Karpas-422 (cell line): Measurements from ENCODE around the gene TRABD2A. TPM values are rescaled to one million over a fixed set of nuclear protein-coding genes. Genes with fewer than 3 reads are reported as not detected.
"Not testable (repeated sequence)": the region's sequence is repeated elsewhere in the genome, so short reads cannot be mapped to it uniquely, and the experiment has no call there.

Experiments
- DNase-seq: peaks from one replicate; pipeline ENCODE4 v3.0.0-alpha.2; 2015
- H2AFZ ChIP-seq: fragments of 200-600 bp; sonication (generic); 2 replicates; pipeline ENCODE4 v1.6.1; 2014; ENCODE audit warnings: antibody characterized with exemption, low read length, mixed read lengths
- H3K27ac ChIP-seq: fragments of 200-600 bp; sonication (generic); 2 replicates; pipeline ENCODE4 v1.5.1; 2014; ENCODE audit warnings: mild to moderate bottlenecking, low read length, moderate library complexity
- H3K27me3 ChIP-seq: fragments of 200-600 bp; sonication (generic); 2 replicates; pipeline ENCODE4 v1.6.1; 2014; ENCODE audit warnings: low read length, mixed read lengths
- H3K36me3 ChIP-seq: fragments of 200-600 bp; sonication (generic); 2 replicates; pipeline ENCODE4 v1.6.1; 2014; ENCODE audit warnings: low read length, mixed read lengths; ENCODE audit not compliant: insufficient read depth
- H3K4me1 ChIP-seq: fragments of 200-600 bp; sonication (generic); 2 replicates; pipeline ENCODE4 v1.6.1; 2014; ENCODE audit warnings: mild to moderate bottlenecking, low read length, mixed read lengths
- H3K4me2 ChIP-seq: fragments of 200-600 bp; sonication (generic); 2 replicates; pipeline ENCODE4 v1.6.1; 2014; ENCODE audit warnings: low read length, low read depth, mild to moderate bottlenecking; ENCODE audit not compliant: poor library complexity, severe bottlenecking
- H3K4me3 ChIP-seq: fragments of 200-600 bp; sonication (generic); 2 replicates; pipeline ENCODE4 v1.5.1; 2014; ENCODE audit warnings: mild to moderate bottlenecking, antibody characterized with exemption, low read length, mixed read lengths
- H3K79me2 ChIP-seq: fragments of 200-600 bp; sonication (generic); 2 replicates; pipeline ENCODE4 v1.6.1; 2014; ENCODE audit warnings: mild to moderate bottlenecking, low read length, mixed read lengths
- H3K9ac ChIP-seq: fragments of 200-600 bp; sonication (generic); 2 replicates; pipeline ENCODE4 v1.6.0; 2014; ENCODE audit warnings: low read length
- H3K9me2 ChIP-seq: fragments of 200-600 bp; sonication (generic), shearing (Covaris generic); replicated peaks from 2 replicates; pipeline ENCODE4 v1.6.0; 2014; ENCODE audit warnings: mild to moderate bottlenecking, low read length, moderate library complexity; ENCODE audit not compliant: insufficient read depth
- H3K9me3 ChIP-seq: fragments of 300-700, 200-600 bp; sonication (generic); 2 replicates; pipeline ENCODE4 v1.6.1; 2014; ENCODE audit warnings: low read length, mixed read lengths
- H4K20me1 ChIP-seq: fragments of 200-600 bp; sonication (generic); 2 replicates; pipeline ENCODE4 v1.6.1; 2014; ENCODE audit warnings: mild to moderate bottlenecking, antibody characterized with exemption, low read length, low read depth; ENCODE audit not compliant: insufficient read depth
- total RNA-seq: library from RNA; depleted of rRNA; stranded (reverse); fragments of >200 nt; shearing (Covaris generic); gene quantifications from 2 replicates; pipeline ENCODE4 v1.2.3, GENCODE V29; 2014; ENCODE audit warnings: low replicate concordance; rRNA removed

The TRABD2A gene
- total RNA-seq, 1 experiment from 2014 or later: 0.04 TPM

GRCh38 chr2:84776011-84776410 lies 104.9 kb downstream of the TRABD2A start:
- no peak overlapping the region for H2AFZ ChIP-seq
- no peak overlapping the region for H3K4me3 ChIP-seq
- no peak for DNase-seq
- no peak overlapping the region for H3K27ac ChIP-seq
- H3K4me2 ChIP-seq: no peak overlapping the region
- no peaks in the 10 kb centered on the region for H3K79me2 ChIP-seq
- no peaks in the 10 kb centered on the region; the same call in 1 of the 2 replicates for H3K9me2 ChIP-seq
- H3K9me3 ChIP-seq: no peaks in the 10 kb centered on the region; the same call in none of the 2 replicates
- H3K4me1 ChIP-seq: peaks cover 18% of the 10 kb centered on the region
- no peak overlapping the region for H3K9ac ChIP-seq
- H3K36me3 ChIP-seq: no peaks in the 10 kb centered on the region
- H3K27me3 ChIP-seq: peaks cover 2% of the 10 kb centered on the region; the same call in 1 of the 2 replicates
- no peaks in the 10 kb centered on the region for H4K20me1 ChIP-seq

GRCh38 chr2:84773562-84773961 lies 107.3 kb downstream of the TRABD2A start:
- H3K9ac ChIP-seq, H3K79me2 ChIP-seq, H3K4me3 ChIP-seq, H3K27ac ChIP-seq, H3K9me3 ChIP-seq, H3K27me3 ChIP-seq, H4K20me1 ChIP-seq, H3K9me2 ChIP-seq, H3K4me1 ChIP-seq, H3K36me3 ChIP-seq, H2AFZ ChIP-seq, H3K4me2 ChIP-seq, DNase-seq: not testable (repeated sequence)

Other genes with a start within 250 kb of the TRABD2A start
- gene TMSB10, start 24.6 kb upstream of the TRABD2A start, total RNA-seq: 1,287 and 3,084 TPM in 2 replicates
- 80.7 and 104 TPM in 2 replicates for gene KCMF1, start 90.1 kb upstream of the TRABD2A start, total RNA-seq